HL-60 (cell line): ENCODE measurements around the gene HEPN1.

Source experiments
- DNase-seq, 2 experiments: peaks; one replicate each; pipeline ENCODE4 v3.0.0-alpha.2; 2010 to 2020; ENCODE audit warnings: low read depth in 1 of 2, low spot score in 1 of 2
- H3K27ac ChIP-seq: fragments of 250-450 bp; sonication (Bioruptor Pico); replicated peaks from 2 replicates; pipeline ENCODE4 v1.5.1; 2020; ENCODE audit warnings: mild to moderate bottlenecking, moderate library complexity
- H3K27me3 ChIP-seq: fragments of 250-450 bp; sonication (Bioruptor Pico); 2 replicates; pipeline ENCODE4 v1.5.1; 2021; ENCODE audit warnings: mild to moderate bottlenecking, moderate library complexity; ENCODE audit not compliant: insufficient read depth, poor library complexity, severe bottlenecking
- H3K4me3 ChIP-seq: replicated peaks from 2 replicates; pipeline ENCODE4 v1.5.1; 2011; ENCODE audit warnings: mild to moderate bottlenecking, control low read depth, low read length; ENCODE audit not compliant: insufficient read depth
- CTCF ChIP-seq: IDR thresholded peaks from one replicate; pipeline ENCODE4 v1.5.1; 2011; ENCODE audit warnings: low read length, control low read depth, inconsistent platforms; ENCODE audit not compliant: insufficient read depth
- GABPA ChIP-seq: IDR thresholded peaks from 2 replicates; pipeline ENCODE4 v1.6.1; 2012; ENCODE audit warnings: low read depth
- POLR2AphosphoS5 ChIP-seq: IDR thresholded peaks from 2 replicates; pipeline ENCODE4 v1.6.1; 2012; ENCODE audit warnings: low read depth
- REST ChIP-seq: IDR thresholded peaks from 2 replicates; pipeline ENCODE4 v1.6.1; 2012; ENCODE audit warnings: low read depth; ENCODE audit not compliant: insufficient replicate concordance
- SPI1 ChIP-seq: IDR thresholded peaks from 2 replicates; pipeline ENCODE4 v1.6.1; 2012; ENCODE audit warnings: low read depth, mild to moderate bottlenecking, borderline replicate concordance

Gene HEPN1

GRCh38 chr11:124900464-124900863 lies 18.6 kb upstream of the HEPN1 start:
- Histone ChIP-seq H3K4me3 (no peak overlapping the region), H3K27ac (no peak overlapping the region), H3K27me3 (peaks cover 10% of the 10 kb centered on the region)
- no peak for DNase-seq
- TF ChIP-seq REST (no peak), GABPA (no peak), SPI1 (no peak), POLR2AphosphoS5 (no peak), CTCF (no peak)

- no peak overlapping the region for H3K27ac ChIP-seq
- DNase-seq = no peak
- TF ChIP-seq REST (no peak), POLR2AphosphoS5 (no peak), SPI1 (no peak), GABPA (no peak), CTCF (no peak)
Observed at GRCh38 chr11:124902616-124903015, 16.4 kb upstream of the HEPN1 start.

GRCh38 chr11:124915541-124916369 lies 3.3 kb upstream of the HEPN1 start:
- Histone ChIP-seq H3K27me3 (no peaks in the 10 kb centered on the region), H3K27ac (no peak overlapping the region), H3K4me3 (no peak overlapping the region)
- no peak for DNase-seq
- no peak for TF ChIP-seq GABPA

More at GRCh38 chr11:124902616-124903015, 16.4 kb upstream of the HEPN1 start:
- Histone ChIP-seq H3K27me3 (peaks cover 10% of the 10 kb centered on the region), H3K4me3 (no peak overlapping the region)

GRCh38 chr11:124916370-124916710 lies 2.7 kb upstream of the HEPN1 start:
- Histone ChIP-seq H3K27ac (no peak overlapping the region), H3K27me3 (no peaks in the 10 kb centered on the region), H3K4me3 (no peak overlapping the region)
- TF ChIP-seq POLR2AphosphoS5 (no peak), GABPA (no peak), CTCF (no peak), REST (no peak), SPI1 (no peak)
- DNase-seq = no peak
